HL-60 (cell line): ENCODE results near the gene TPRKB.

Source experiments
- DNase-seq, 2 experiments: peaks; one replicate each; pipeline ENCODE4 v3.0.0-alpha.2; 2010 to 2020; ENCODE audit warnings: low read depth in 1 of 2, low spot score in 1 of 2
- H3K27ac ChIP-seq: fragments of 250-450 bp; sonication (Bioruptor Pico); replicated peaks from 2 replicates; pipeline ENCODE4 v1.5.1; 2020; ENCODE audit warnings: mild to moderate bottlenecking, moderate library complexity
- H3K27me3 ChIP-seq: fragments of 250-450 bp; sonication (Bioruptor Pico); 2 replicates; pipeline ENCODE4 v1.5.1; 2021; ENCODE audit warnings: mild to moderate bottlenecking, moderate library complexity; ENCODE audit not compliant: insufficient read depth, poor library complexity, severe bottlenecking
- H3K4me3 ChIP-seq: replicated peaks from 2 replicates; pipeline ENCODE4 v1.5.1; 2011; ENCODE audit warnings: mild to moderate bottlenecking, control low read depth, low read length; ENCODE audit not compliant: insufficient read depth
- CTCF ChIP-seq: IDR thresholded peaks from one replicate; pipeline ENCODE4 v1.5.1; 2011; ENCODE audit warnings: low read length, control low read depth, inconsistent platforms; ENCODE audit not compliant: insufficient read depth
- GABPA ChIP-seq: IDR thresholded peaks from 2 replicates; pipeline ENCODE4 v1.6.1; 2012; ENCODE audit warnings: low read depth
- POLR2AphosphoS5 ChIP-seq: IDR thresholded peaks from 2 replicates; pipeline ENCODE4 v1.6.1; 2012; ENCODE audit warnings: low read depth
- REST ChIP-seq: IDR thresholded peaks from 2 replicates; pipeline ENCODE4 v1.6.1; 2012; ENCODE audit warnings: low read depth; ENCODE audit not compliant: insufficient replicate concordance
- SPI1 ChIP-seq: IDR thresholded peaks from 2 replicates; pipeline ENCODE4 v1.6.1; 2012; ENCODE audit warnings: low read depth, mild to moderate bottlenecking, borderline replicate concordance

TPRKB gene

GRCh38 chr2:73740767-73741166, 3.6 kb upstream of the TPRKB start:
- no peak for DNase-seq
- H3K27ac ChIP-seq = no peak overlapping the region
- no peaks in the 10 kb centered on the region for H3K27me3 ChIP-seq
- TF ChIP-seq GABPA = no peak
- TF ChIP-seq REST = no peak
- no peak for TF ChIP-seq CTCF
- no peak for TF ChIP-seq POLR2AphosphoS5
- no peak for TF ChIP-seq SPI1
- H3K4me3 ChIP-seq = no peak overlapping the region

DNA sequence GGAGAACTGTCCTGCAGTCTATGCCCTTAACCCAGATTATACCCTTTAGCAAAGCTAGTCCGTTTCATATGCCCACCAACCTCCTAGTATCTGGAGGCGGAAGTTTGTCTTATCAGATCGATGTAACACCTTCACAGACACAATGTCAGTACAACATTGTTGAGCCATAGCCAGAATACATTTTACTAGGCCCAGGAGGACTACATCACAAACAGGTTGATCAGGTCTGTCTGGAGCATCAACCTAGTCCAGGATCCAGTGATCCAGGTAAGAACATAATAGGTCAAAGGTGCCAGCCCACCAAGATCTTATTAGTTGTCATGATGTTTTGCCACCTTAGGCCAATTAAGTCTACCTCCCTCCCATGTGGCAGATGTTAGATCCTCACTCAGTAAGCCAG, 2.0 kb upstream of the TPRKB start:
- Histone ChIP-seq H3K27me3 (no peaks in the 10 kb centered on the region), H3K27ac (no peak overlapping the region), H3K4me3 (no peak overlapping the region)
- DNase-seq = no peak
- TF ChIP-seq SPI1 = no peak
- TF ChIP-seq CTCF = no peak
- no peak for TF ChIP-seq POLR2AphosphoS5
- no peak for TF ChIP-seq GABPA
- no peak for TF ChIP-seq REST

GRCh38 chr2:73736378-73736777, 767 bp downstream of the TPRKB start:
- TF ChIP-seq CTCF (no peak), REST (no peak), GABPA (no peak), POLR2AphosphoS5 (no peak)
- H3K27me3 ChIP-seq = no peaks in the 10 kb centered on the region
- peak overlapping the region; percentile 72 for H3K27ac ChIP-seq
- H3K4me3 ChIP-seq = peak overlapping the region; percentile 76
- no peak for DNase-seq
